Activated CD4-positive, alpha-beta T cell treated with anti-CD3 and anti-CD28 coated beads, Interleukin-2, amount 50 U/mL, for 1 hour (primary cell): ENCODE measurements around the gene MICAL2.

Source experiments
- DNase-seq: peaks from one replicate; pipeline ENCODE4 v3.0.0-alpha.2; 2020

Gene MICAL2

GRCh38 chr11:12159351-12160099 is 49.1 kb downstream of the MICAL2 start:
- DNase-seq: no peak

GRCh38 chr11:12160231-12160630 is 49.8 kb downstream of the MICAL2 start:
- DNase-seq: no peak

GRCh38 chr11:12160680-12161079 is 50.3 kb downstream of the MICAL2 start:
- DNase-seq: no peak

GRCh38 chr11:12161137-12161536 is 50.7 kb downstream of the MICAL2 start:
- no peak for DNase-seq

GRCh38 chr11:12161603-12162350 is 51.4 kb downstream of the MICAL2 start:
- no peak for DNase-seq

GRCh38 chr11:12162652-12163051 is 52.3 kb downstream of the MICAL2 start:
- DNase-seq: no peak

GRCh38 chr11:12163181-12163941 is 53.0 kb downstream of the MICAL2 start:
- no peak for DNase-seq

GRCh38 chr11:12164061-12165014 is 53.9 kb downstream of the MICAL2 start:
- no peak for DNase-seq

GRCh38 chr11:12165237-12165875 is 55.0 kb downstream of the MICAL2 start:
- DNase-seq: no peak

GRCh38 chr11:12166299-12167060 is 56.1 kb downstream of the MICAL2 start:
- no peak for DNase-seq

GRCh38 chr11:12167061-12168000 is 56.9 kb downstream of the MICAL2 start:
- DNase-seq: no peak

GRCh38 chr11:12168114-12168513 is 57.7 kb downstream of the MICAL2 start:
- DNase-seq: no peak

- DNase-seq: no peak
Observed at GRCh38 chr11:12169822-12170221, 59.4 kb downstream of the MICAL2 start.

GRCh38 chr11:12170501-12170900 is 60.1 kb downstream of the MICAL2 start:
- DNase-seq: no peak

- no peak for DNase-seq
Observed at GRCh38 chr11:12170984-12171383, 60.6 kb downstream of the MICAL2 start.

GRCh38 chr11:12171921-12172320 is 61.5 kb downstream of the MICAL2 start:
- no peak for DNase-seq

GRCh38 chr11:12172493-12173013 is 62.2 kb downstream of the MICAL2 start:
- no peak for DNase-seq

- DNase-seq: no peak
Observed at GRCh38 chr11:12173111-12173510, 62.7 kb downstream of the MICAL2 start.

GRCh38 chr11:12174128-12174476 is 63.7 kb downstream of the MICAL2 start:
- DNase-seq: no peak
